IPS-18a (cell line): ENCODE results near the gene GRM4.
"Not testable (repeated sequence)": the region's sequence is repeated elsewhere in the genome, so short reads cannot be mapped to it uniquely, and the experiment has no call there.

ENCODE experiments used
- H3K27ac ChIP-seq: one replicate; pipeline ENCODE4 v1.5.1; 2013; ENCODE audit warnings: low read length
- H3K27me3 ChIP-seq: one replicate; pipeline ENCODE4 v1.6.1; 2013; ENCODE audit warnings: mild to moderate bottlenecking, low read length; ENCODE audit not compliant: control insufficient read depth, insufficient read depth
- H3K36me3 ChIP-seq: one replicate; pipeline ENCODE4 v1.6.1; 2013; ENCODE audit warnings: low read depth, low read length; ENCODE audit not compliant: control insufficient read depth
- H3K4me1 ChIP-seq: one replicate; pipeline ENCODE4 v1.6.1; 2013; ENCODE audit warnings: low read depth, low read length; ENCODE audit not compliant: control insufficient read depth
- H3K4me3 ChIP-seq: one replicate; pipeline ENCODE4 v1.5.1; 2013; ENCODE audit warnings: low read length
- H3K9ac ChIP-seq: one replicate; pipeline ENCODE4 v1.6.1; 2013; ENCODE audit warnings: mild to moderate bottlenecking, low read length, moderate library complexity
- H3K9me3 ChIP-seq: one replicate; pipeline ENCODE4 v1.6.1; 2013; ENCODE audit warnings: low read depth, low read length; ENCODE audit not compliant: control insufficient read depth

Gene GRM4

GRCh38 chr6:34146021-34146782, at the start of gene GRM4:
GRM4 (minus strand) TSS chr6:34146087; CDS start chr6:34133496, 12,591 bp downstream.
- Histone ChIP-seq H3K9me3 (no peaks in the 10 kb centered on the region), H3K4me1 (peaks cover 53% of the 10 kb centered on the region), H3K9ac (peak within 1 kb of the TSS; percentile 44), H3K36me3 (no peaks in the 10 kb centered on the region), H3K27ac (no peak within 1 kb of the TSS), H3K27me3 (peaks cover 75% of the 10 kb centered on the region), H3K4me3 (peak within 1 kb of the TSS; percentile 67)

GRCh38 chr6:34194772-34195171, 48.9 kb upstream of the GRM4 start:
- no peaks in the 10 kb centered on the region for H3K9me3 ChIP-seq
- no peaks in the 10 kb centered on the region for H3K36me3 ChIP-seq
- no peaks in the 10 kb centered on the region for H3K4me1 ChIP-seq
- peaks cover 11% of the 10 kb centered on the region for H3K27me3 ChIP-seq
- H3K4me3 ChIP-seq: no peak overlapping the region
- H3K9ac ChIP-seq: no peak overlapping the region
- no peak overlapping the region for H3K27ac ChIP-seq

- no peak overlapping the region for H3K9ac ChIP-seq
- no peaks in the 10 kb centered on the region for H3K36me3 ChIP-seq
- peaks cover 6% of the 10 kb centered on the region for H3K27me3 ChIP-seq
- H3K4me3 ChIP-seq: no peak overlapping the region
- no peaks in the 10 kb centered on the region for H3K4me1 ChIP-seq
- H3K27ac ChIP-seq: no peak overlapping the region
- H3K9me3 ChIP-seq: no peaks in the 10 kb centered on the region
Measured at GRCh38 chr6:34190504-34191122, 44.7 kb upstream of the GRM4 start.

- Histone ChIP-seq H3K27ac (no peak overlapping the region), H3K4me1 (no peaks in the 10 kb centered on the region), H3K36me3 (no peaks in the 10 kb centered on the region), H3K9me3 (no peaks in the 10 kb centered on the region), H3K9ac (no peak overlapping the region), H3K4me3 (no peak overlapping the region), H3K27me3 (no peaks in the 10 kb centered on the region)
Measured at GRCh38 chr6:34189806-34190503, 44.1 kb upstream of the GRM4 start.

- H3K4me3 ChIP-seq, H3K9me3 ChIP-seq, H3K27ac ChIP-seq, H3K27me3 ChIP-seq, H3K9ac ChIP-seq, H3K36me3 ChIP-seq, H3K4me1 ChIP-seq: not testable (repeated sequence)
Measured at GRCh38 chr6:34184726-34185125, 38.8 kb upstream of the GRM4 start.

GRCh38 chr6:34182751-34183531, 37.1 kb upstream of the GRM4 start:
- Histone ChIP-seq H3K4me3 (no peak overlapping the region), H3K27me3 (no peaks in the 10 kb centered on the region), H3K9me3 (no peaks in the 10 kb centered on the region), H3K9ac (no peak overlapping the region), H3K36me3 (no peaks in the 10 kb centered on the region), H3K27ac (no peak overlapping the region), H3K4me1 (no peaks in the 10 kb centered on the region)

- Histone ChIP-seq H3K9ac (no peak overlapping the region), H3K36me3 (no peaks in the 10 kb centered on the region), H3K9me3 (no peaks in the 10 kb centered on the region), H3K27ac (no peak overlapping the region), H3K27me3 (no peaks in the 10 kb centered on the region), H3K4me3 (no peak overlapping the region), H3K4me1 (no peaks in the 10 kb centered on the region)
Measured at GRCh38 chr6:34181908-34182307, 36.0 kb upstream of the GRM4 start.

GRCh38 chr6:34179106-34179720, 33.3 kb upstream of the GRM4 start:
- H3K27ac ChIP-seq: no peak overlapping the region
- H3K36me3 ChIP-seq: no peaks in the 10 kb centered on the region

GRCh38 chr6:34178357-34179105, 32.6 kb upstream of the GRM4 start:
- H3K4me1 ChIP-seq: no peaks in the 10 kb centered on the region

More at GRCh38 chr6:34179106-34179720, 33.3 kb upstream of the GRM4 start:
- Histone ChIP-seq H3K27me3 (no peaks in the 10 kb centered on the region), H3K9me3 (no peaks in the 10 kb centered on the region), H3K4me1 (no peaks in the 10 kb centered on the region), H3K9ac (no peak overlapping the region), H3K4me3 (no peak overlapping the region)

GRCh38 chr6:34177181-34177591, 31.3 kb upstream of the GRM4 start:
- Histone ChIP-seq H3K27me3 (no peaks in the 10 kb centered on the region), H3K4me3 (no peak overlapping the region), H3K36me3 (no peaks in the 10 kb centered on the region), H3K9ac (no peak overlapping the region), H3K4me1 (no peaks in the 10 kb centered on the region), H3K9me3 (no peaks in the 10 kb centered on the region), H3K27ac (no peak overlapping the region)

More at GRCh38 chr6:34178357-34179105, 32.6 kb upstream of the GRM4 start:
- no peaks in the 10 kb centered on the region for H3K36me3 ChIP-seq
- H3K4me3 ChIP-seq: no peak overlapping the region
- H3K9ac ChIP-seq: no peak overlapping the region
- no peaks in the 10 kb centered on the region for H3K27me3 ChIP-seq
- H3K27ac ChIP-seq: no peak overlapping the region
- H3K9me3 ChIP-seq: no peaks in the 10 kb centered on the region
